HG03457 (cell line): ENCODE data around the gene EXOSC2.
"Not testable (repeated sequence)": the region's sequence is repeated elsewhere in the genome, so short reads cannot be mapped to it uniquely, and the experiment has no call there.

ENCODE experiments used
- ATAC-seq: cut with Tn5 transposase; IDR thresholded peaks from one replicate; pipeline ENCODE4 v1.9.1; 2021; ENCODE audit warnings: moderate number of reproducible peaks; ENCODE audit not compliant: unreplicated experiment

Gene EXOSC2

GRCh38 chr9:130667120-130667435 is 26.5 kb upstream of the EXOSC2 start:
- no peak for ATAC-seq

- no peak for ATAC-seq
Observed at GRCh38 chr9:130668196-130668595, 25.4 kb upstream of the EXOSC2 start.

- ATAC-seq = no peak
Observed at GRCh38 chr9:130668659-130669058, 24.9 kb upstream of the EXOSC2 start.

- ATAC-seq = no peak
Observed at GRCh38 chr9:130669965-130670364, 23.6 kb upstream of the EXOSC2 start.

GRCh38 chr9:130670644-130671043 is 22.9 kb upstream of the EXOSC2 start:
- ATAC-seq = no peak

- no peak for ATAC-seq
Observed at GRCh38 chr9:130672466-130672865, 21.1 kb upstream of the EXOSC2 start.

- ATAC-seq = no peak
Observed at GRCh38 chr9:130672933-130673615, 20.5 kb upstream of the EXOSC2 start.

GRCh38 chr9:130675396-130675795 is 18.2 kb upstream of the EXOSC2 start:
- ATAC-seq = no peak

GRCh38 chr9:130677252-130677651 is 16.3 kb upstream of the EXOSC2 start:
- no peak for ATAC-seq

GRCh38 chr9:130680836-130681768 is 12.5 kb upstream of the EXOSC2 start:
- ATAC-seq = no peak

- no peak for ATAC-seq
Observed at GRCh38 chr9:130681769-130682420, 11.7 kb upstream of the EXOSC2 start.

GRCh38 chr9:130682421-130683121 is 11.0 kb upstream of the EXOSC2 start:
- no peak for ATAC-seq

- ATAC-seq = no peak
Observed at GRCh38 chr9:130685104-130685503, 8.5 kb upstream of the EXOSC2 start.

- not testable (repeated sequence) for ATAC-seq
Observed at GRCh38 chr9:130685945-130686344, 7.6 kb upstream of the EXOSC2 start.

- no peak for ATAC-seq
Observed at GRCh38 chr9:130687615-130688014, 6.0 kb upstream of the EXOSC2 start.

- no peak for ATAC-seq
Observed at GRCh38 chr9:130688072-130688471, 5.5 kb upstream of the EXOSC2 start.

GRCh38 chr9:130689572-130689936 is 4.0 kb upstream of the EXOSC2 start:
- ATAC-seq = no peak

GRCh38 chr9:130689937-130690700 is 3.5 kb upstream of the EXOSC2 start:
- no peak for ATAC-seq

- no peak for ATAC-seq
Observed at GRCh38 chr9:130692321-130692720, 1.3 kb upstream of the EXOSC2 start.

GRCh38 chr9:130693101-130693425 is 517 bp upstream of the EXOSC2 start:
- ATAC-seq = no peak

GRCh38 chr9:130694205-130694604 is 625 bp downstream of the EXOSC2 start:
- ATAC-seq = no peak
